GM11168 (cell line): ENCODE measurements around the gene KLK1.

Source experiments
- in situ Hi-C: fragments of 300-500 bp; cut with MboI; formaldehyde crosslinking; loops from one replicate; pipeline ENCODE4 v1.12.0; 2022; ENCODE audit warnings: low sequenced_read_pairs; ENCODE audit not compliant: unreplicated experiment

KLK1 gene

GRCh38 chr19:50836543-50837195 is 13.1 kb upstream of the KLK1 start:
- in situ Hi-C loops = no loop called here

- in situ Hi-C loops = no loop called here
Observed at GRCh38 chr19:50835785-50836542, 12.4 kb upstream of the KLK1 start.

- in situ Hi-C loops = no loop called here
Observed at GRCh38 chr19:50835103-50835784, 11.7 kb upstream of the KLK1 start.

GRCh38 chr19:50833802-50834167 is 10.2 kb upstream of the KLK1 start:
- in situ Hi-C loops = no loop called here

GRCh38 chr19:50833117-50833801 is 9.7 kb upstream of the KLK1 start, which contains the start of gene KLK15:
TSS of gene KLK15 (minus strand) at chr19:50833574. CDS start at chr19:50831492, 2,082 bp downstream.
- in situ Hi-C loops = no loop called here

GRCh38 chr19:50832666-50833065 is 9.1 kb upstream of the KLK1 start:
- in situ Hi-C loops = no loop called here

- in situ Hi-C loops = no loop called here
Observed at GRCh38 chr19:50831026-50831396, 7.4 kb upstream of the KLK1 start.

- in situ Hi-C loops = no loop called here
Observed at GRCh38 chr19:50830266-50831025, 6.9 kb upstream of the KLK1 start.

GRCh38 chr19:50829801-50830200 is 6.2 kb upstream of the KLK1 start:
- in situ Hi-C loops = no loop called here

GRCh38 chr19:50827476-50827875 is 3.9 kb upstream of the KLK1 start:
- in situ Hi-C loops = no loop called here

- in situ Hi-C loops = no loop called here
Observed at GRCh38 chr19:50826492-50827240, 3.1 kb upstream of the KLK1 start.

GRCh38 chr19:50822661-50823208 is 852 bp downstream of the KLK1 start:
- in situ Hi-C loops = no loop called here

- in situ Hi-C loops = no loop called here
Observed at GRCh38 chr19:50821622-50822021, 2.0 kb downstream of the KLK1 start.

GRCh38 chr19:50821248-50821612 is 2.4 kb downstream of the KLK1 start:
- in situ Hi-C loops = no loop called here

GRCh38 chr19:50820549-50821247 is 2.9 kb downstream of the KLK1 start:
- in situ Hi-C loops = no loop called here

- in situ Hi-C loops = no loop called here
Observed at GRCh38 chr19:50820086-50820485, 3.5 kb downstream of the KLK1 start.

GRCh38 chr19:50819636-50820035 is 4.0 kb downstream of the KLK1 start:
- in situ Hi-C loops = no loop called here

- in situ Hi-C loops = no loop called here
Observed at GRCh38 chr19:50818859-50819472, 4.6 kb downstream of the KLK1 start.
